K562 (cell line): ENCODE measurements around the gene RAB5B. TPM values are rescaled to one million over a fixed set of nuclear protein-coding genes. Genes with fewer than 3 reads are reported as not detected.
A peak's percentile ranks its signal among the peaks of the same experiment; 100 is the strongest.

Experiments used
- COPS2 ChIP-seq: fragments of 450-650 bp; conservative IDR thresholded peaks from 2 replicates; pipeline ENCODE4 v1.6.1; 2016; ENCODE audit warnings: mild to moderate bottlenecking, moderate library complexity
- ERF ChIP-seq: fragments of 450-650 bp; formaldehyde crosslinking; IDR thresholded peaks from 2 replicates; pipeline ENCODE4 v1.4.0; 2020; ENCODE audit warnings: mild to moderate bottlenecking, mixed read lengths
- JUND ChIP-seq, 2 experiments: IDR thresholded peaks; 2 replicates in 1 of 2; 3 replicates in 1 of 2; pipeline ENCODE4 v1.6.1; 2011; ENCODE audit warnings: borderline replicate concordance in 2 of 2, low read depth in 2 of 2, low read length in 2 of 2, improper control_type of control experiment in 1 of 2, missing biosample characterization in 1 of 2, missing genetic modification characterization in 1 of 2, missing genetic modification reagents in 1 of 2
- MAZ ChIP-seq, 2 experiments: fragments of 450-650 bp in 1 of 2; sonication (generic) in 1 of 2; formaldehyde crosslinking; IDR thresholded peaks in 1 of 2; conservative IDR thresholded peaks in 1 of 2; 2 replicates each; pipeline versions ENCODE4 v1.4.0 to v1.5.0; 2020; ENCODE audit warnings: mild to moderate bottlenecking in 1 of 2, missing genetic modification reagents in 1 of 2
- NCOA2 ChIP-seq, 2 experiments: fragments of 450-650 bp; IDR thresholded peaks; 2 replicates each; pipeline ENCODE4 v1.6.1; 2018; ENCODE audit warnings: mild to moderate bottlenecking in 2 of 2, moderate library complexity in 1 of 2; ENCODE audit not compliant: partially characterized antibody in 2 of 2
- SNRNP70 ChIP-seq: fragments of 200-400 bp; formaldehyde crosslinking; optimal IDR thresholded peaks from 2 replicates; pipeline ENCODE3; 2017; ENCODE audit warnings: low read depth, low read length
- SPI1 ChIP-seq: IDR thresholded peaks from 2 replicates; pipeline ENCODE4 v1.6.1; 2011; ENCODE audit warnings: low read depth, low read length, control low read depth, borderline replicate concordance
- ZFP1 ChIP-seq: fragments of 450-650 bp; formaldehyde crosslinking; IDR thresholded peaks from 2 replicates; pipeline ENCODE4 v1.4.0; 2020; ENCODE audit warnings: mild to moderate bottlenecking, mixed read lengths
- ZNF436 ChIP-seq: fragments of 250-450, 450-650 bp; sonication (Bioruptor Pico); formaldehyde crosslinking; IDR thresholded peaks from 2 replicates; pipeline ENCODE4 v1.7.0; 2020; ENCODE audit warnings: mild to moderate bottlenecking
- ZNF589 ChIP-seq: fragments of 200-800 bp; sonication (Bioruptor generic); IDR thresholded peaks from 2 replicates; pipeline ENCODE4 v1.6.1; 2016; ENCODE audit warnings: low read depth, missing genetic modification characterization, missing compliant biosample characterization
- polyA plus RNA-seq, 8 experiments: library from polyadenylated mRNA; depleted of rRNA in 4 of 8; stranded (reverse) in 5 of 8; unstranded in 3 of 8; fragments of >200 nt; fragmentation: Nextera tagmentation in 2 of 8; fragmentation: Illumina TruSeq in 1 of 8; extraction: Ambion mirVana in 2 of 8; extraction: Trizol in 1 of 8; gene quantifications; 2 replicates each; pipeline versions ENCODE4 v1.2.1 to v1.2.3, GENCODE V29; 2011 to 2014; ENCODE audit warnings: inconsistent platforms in 1 of 8, missing spikeins in 1 of 8
- total RNA-seq, 7 experiments: library from RNA; depleted of rRNA in 6 of 7; stranded (reverse); fragments of >200 nt in 6 of 7; fragmentation: Illumina TruSeq in 2 of 7; extraction: Trizol in 2 of 7; gene quantifications; 2 replicates each; pipeline versions ENCODE4 v1.2.1 to v1.2.3, GENCODE V29; 2011 to 2021; ENCODE audit warnings: low replicate concordance in 1 of 7
- TF ChIP-seq, protein P1 (sequence below): sonication (generic); formaldehyde crosslinking; IDR thresholded peaks from 2 replicates; pipeline ENCODE4 v1.8.0; 2022; ENCODE audit warnings: missing genetic modification reagents, mild to moderate bottlenecking, borderline replicate concordance
- TF ChIP-seq, protein P2 (sequence below): fragments of 450-650 bp; IDR thresholded peaks from 2 replicates; pipeline ENCODE4 v1.6.1; 2016; ENCODE audit warnings: mild to moderate bottlenecking, moderate library complexity

RAB5B gene
- total and polyA plus RNA-seq, 9 of the 15 experiments (the other 6 are each of a cell fraction or from before 2014, with no cell fraction given), result 6.8 to 73.8 (median 25.2) TPM

DNA sequence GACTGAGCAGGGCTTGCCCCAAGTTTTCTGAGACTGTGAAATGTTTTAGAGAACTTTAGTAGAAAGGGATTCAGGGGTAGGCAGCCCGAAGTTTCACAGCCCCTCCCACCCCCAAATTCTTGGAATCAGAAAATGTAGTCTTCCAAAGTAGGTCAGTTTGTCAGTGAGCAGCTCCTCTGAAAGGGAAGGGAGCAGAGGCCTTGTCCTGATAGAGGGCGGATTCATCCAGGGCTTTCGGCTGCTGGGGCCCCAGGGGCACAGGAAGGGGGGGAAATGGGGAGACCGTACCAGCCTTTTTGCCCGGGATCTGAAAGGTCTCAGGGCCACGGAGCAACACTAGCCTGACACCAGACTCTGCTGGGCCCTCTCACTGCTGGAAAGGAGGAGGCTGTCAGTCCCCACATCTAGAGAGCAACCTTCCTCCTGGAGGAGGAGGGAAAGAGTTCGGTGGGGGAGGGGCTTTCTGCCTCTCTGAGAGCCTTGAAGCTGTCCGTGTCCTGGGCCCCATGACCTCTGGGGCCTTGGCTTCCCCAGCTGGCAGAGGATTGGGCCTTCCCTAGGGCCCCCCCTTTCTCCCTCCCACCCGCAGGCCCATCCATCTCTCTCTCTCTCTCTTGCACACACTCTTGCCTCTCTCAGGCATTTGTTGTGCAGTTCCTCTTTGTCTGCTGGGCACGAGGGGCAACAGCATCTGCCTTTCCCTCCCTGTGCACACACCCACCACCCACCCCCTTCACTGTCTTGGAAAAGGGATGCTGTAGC is 46.7 kb downstream of the RAB5B start, which contains the start of gene IKZF4 (continued):
- TF ChIP-seq JUND (IDR thresholded peaks at IDR 0.05; ENCODE audit: borderline replicate concordance, low read depth, low read length), result no peak; the same call in 1 of the 2 replicates
- peak; percentile 43; the same call in 2 of the 3 replicates for TF ChIP-seq JUND (tag; IDR thresholded peaks at IDR 0.05; ENCODE audit: borderline replicate concordance, low read depth, low read length)
- no peak for TF ChIP-seq ZNF436 (CRISPR knock-in tag)
- no peak for TF ChIP-seq SNRNP70
- TF ChIP-seq, protein P1, sequence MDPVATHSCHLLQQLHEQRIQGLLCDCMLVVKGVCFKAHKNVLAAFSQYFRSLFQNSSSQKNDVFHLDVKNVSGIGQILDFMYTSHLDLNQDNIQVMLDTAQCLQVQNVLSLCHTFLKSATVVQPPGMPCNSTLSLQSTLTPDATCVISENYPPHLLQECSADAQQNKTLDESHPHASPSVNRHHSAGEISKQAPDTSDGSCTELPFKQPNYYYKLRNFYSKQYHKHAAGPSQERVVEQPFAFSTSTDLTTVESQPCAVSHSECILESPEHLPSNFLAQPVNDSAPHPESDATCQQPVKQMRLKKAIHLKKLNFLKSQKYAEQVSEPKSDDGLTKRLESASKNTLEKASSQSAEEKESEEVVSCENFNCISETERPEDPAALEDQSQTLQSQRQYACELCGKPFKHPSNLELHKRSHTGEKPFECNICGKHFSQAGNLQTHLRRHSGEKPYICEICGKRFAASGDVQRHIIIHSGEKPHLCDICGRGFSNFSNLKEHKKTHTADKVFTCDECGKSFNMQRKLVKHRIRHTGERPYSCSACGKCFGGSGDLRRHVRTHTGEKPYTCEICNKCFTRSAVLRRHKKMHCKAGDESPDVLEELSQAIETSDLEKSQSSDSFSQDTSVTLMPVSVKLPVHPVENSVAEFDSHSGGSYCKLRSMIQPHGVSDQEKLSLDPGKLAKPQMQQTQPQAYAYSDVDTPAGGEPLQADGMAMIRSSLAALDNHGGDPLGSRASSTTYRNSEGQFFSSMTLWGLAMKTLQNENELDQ (CRISPR knock-in tag), result no peak
- no peak for TF ChIP-seq ERF (CRISPR knock-in tag)
- peak; percentile 95 for TF ChIP-seq SPI1
- TF ChIP-seq, protein P2, sequence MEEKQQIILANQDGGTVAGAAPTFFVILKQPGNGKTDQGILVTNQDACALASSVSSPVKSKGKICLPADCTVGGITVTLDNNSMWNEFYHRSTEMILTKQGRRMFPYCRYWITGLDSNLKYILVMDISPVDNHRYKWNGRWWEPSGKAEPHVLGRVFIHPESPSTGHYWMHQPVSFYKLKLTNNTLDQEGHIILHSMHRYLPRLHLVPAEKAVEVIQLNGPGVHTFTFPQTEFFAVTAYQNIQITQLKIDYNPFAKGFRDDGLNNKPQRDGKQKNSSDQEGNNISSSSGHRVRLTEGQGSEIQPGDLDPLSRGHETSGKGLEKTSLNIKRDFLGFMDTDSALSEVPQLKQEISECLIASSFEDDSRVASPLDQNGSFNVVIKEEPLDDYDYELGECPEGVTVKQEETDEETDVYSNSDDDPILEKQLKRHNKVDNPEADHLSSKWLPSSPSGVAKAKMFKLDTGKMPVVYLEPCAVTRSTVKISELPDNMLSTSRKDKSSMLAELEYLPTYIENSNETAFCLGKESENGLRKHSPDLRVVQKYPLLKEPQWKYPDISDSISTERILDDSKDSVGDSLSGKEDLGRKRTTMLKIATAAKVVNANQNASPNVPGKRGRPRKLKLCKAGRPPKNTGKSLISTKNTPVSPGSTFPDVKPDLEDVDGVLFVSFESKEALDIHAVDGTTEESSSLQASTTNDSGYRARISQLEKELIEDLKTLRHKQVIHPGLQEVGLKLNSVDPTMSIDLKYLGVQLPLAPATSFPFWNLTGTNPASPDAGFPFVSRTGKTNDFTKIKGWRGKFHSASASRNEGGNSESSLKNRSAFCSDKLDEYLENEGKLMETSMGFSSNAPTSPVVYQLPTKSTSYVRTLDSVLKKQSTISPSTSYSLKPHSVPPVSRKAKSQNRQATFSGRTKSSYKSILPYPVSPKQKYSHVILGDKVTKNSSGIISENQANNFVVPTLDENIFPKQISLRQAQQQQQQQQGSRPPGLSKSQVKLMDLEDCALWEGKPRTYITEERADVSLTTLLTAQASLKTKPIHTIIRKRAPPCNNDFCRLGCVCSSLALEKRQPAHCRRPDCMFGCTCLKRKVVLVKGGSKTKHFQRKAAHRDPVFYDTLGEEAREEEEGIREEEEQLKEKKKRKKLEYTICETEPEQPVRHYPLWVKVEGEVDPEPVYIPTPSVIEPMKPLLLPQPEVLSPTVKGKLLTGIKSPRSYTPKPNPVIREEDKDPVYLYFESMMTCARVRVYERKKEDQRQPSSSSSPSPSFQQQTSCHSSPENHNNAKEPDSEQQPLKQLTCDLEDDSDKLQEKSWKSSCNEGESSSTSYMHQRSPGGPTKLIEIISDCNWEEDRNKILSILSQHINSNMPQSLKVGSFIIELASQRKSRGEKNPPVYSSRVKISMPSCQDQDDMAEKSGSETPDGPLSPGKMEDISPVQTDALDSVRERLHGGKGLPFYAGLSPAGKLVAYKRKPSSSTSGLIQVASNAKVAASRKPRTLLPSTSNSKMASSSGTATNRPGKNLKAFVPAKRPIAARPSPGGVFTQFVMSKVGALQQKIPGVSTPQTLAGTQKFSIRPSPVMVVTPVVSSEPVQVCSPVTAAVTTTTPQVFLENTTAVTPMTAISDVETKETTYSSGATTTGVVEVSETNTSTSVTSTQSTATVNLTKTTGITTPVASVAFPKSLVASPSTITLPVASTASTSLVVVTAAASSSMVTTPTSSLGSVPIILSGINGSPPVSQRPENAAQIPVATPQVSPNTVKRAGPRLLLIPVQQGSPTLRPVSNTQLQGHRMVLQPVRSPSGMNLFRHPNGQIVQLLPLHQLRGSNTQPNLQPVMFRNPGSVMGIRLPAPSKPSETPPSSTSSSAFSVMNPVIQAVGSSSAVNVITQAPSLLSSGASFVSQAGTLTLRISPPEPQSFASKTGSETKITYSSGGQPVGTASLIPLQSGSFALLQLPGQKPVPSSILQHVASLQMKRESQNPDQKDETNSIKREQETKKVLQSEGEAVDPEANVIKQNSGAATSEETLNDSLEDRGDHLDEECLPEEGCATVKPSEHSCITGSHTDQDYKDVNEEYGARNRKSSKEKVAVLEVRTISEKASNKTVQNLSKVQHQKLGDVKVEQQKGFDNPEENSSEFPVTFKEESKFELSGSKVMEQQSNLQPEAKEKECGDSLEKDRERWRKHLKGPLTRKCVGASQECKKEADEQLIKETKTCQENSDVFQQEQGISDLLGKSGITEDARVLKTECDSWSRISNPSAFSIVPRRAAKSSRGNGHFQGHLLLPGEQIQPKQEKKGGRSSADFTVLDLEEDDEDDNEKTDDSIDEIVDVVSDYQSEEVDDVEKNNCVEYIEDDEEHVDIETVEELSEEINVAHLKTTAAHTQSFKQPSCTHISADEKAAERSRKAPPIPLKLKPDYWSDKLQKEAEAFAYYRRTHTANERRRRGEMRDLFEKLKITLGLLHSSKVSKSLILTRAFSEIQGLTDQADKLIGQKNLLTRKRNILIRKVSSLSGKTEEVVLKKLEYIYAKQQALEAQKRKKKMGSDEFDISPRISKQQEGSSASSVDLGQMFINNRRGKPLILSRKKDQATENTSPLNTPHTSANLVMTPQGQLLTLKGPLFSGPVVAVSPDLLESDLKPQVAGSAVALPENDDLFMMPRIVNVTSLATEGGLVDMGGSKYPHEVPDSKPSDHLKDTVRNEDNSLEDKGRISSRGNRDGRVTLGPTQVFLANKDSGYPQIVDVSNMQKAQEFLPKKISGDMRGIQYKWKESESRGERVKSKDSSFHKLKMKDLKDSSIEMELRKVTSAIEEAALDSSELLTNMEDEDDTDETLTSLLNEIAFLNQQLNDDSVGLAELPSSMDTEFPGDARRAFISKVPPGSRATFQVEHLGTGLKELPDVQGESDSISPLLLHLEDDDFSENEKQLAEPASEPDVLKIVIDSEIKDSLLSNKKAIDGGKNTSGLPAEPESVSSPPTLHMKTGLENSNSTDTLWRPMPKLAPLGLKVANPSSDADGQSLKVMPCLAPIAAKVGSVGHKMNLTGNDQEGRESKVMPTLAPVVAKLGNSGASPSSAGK, result peak; percentile 45; the same call in 1 of the 2 replicates
- peak; percentile 81 to 89; a peak in 3 of 4 replicates for TF ChIP-seq MAZ (CRISPR knock-in tag; conservative IDR thresholded peaks at IDR 0.05 in 1 of 2, IDR thresholded peaks at IDR 0.05 in 1 of 2)
- 0 out of 2 replicates have a peak, but pooled peaks have one; percentile 51 for TF ChIP-seq ZNF589 (CRISPR knock-in tag)
- TF ChIP-seq COPS2, result no peak
- no peak for TF ChIP-seq NCOA2 (IDR thresholded peaks at IDR 0.05; ENCODE audit: partially characterized antibody in 2 of 2)
- TF ChIP-seq ZFP1 (CRISPR knock-in tag), result no peak
